HG03521 (cell line): ENCODE measurements around the gene NFAT5.

Experiments used
- ATAC-seq: cut with Tn5 transposase; IDR thresholded peaks from one replicate; pipeline ENCODE4 v1.9.1; 2021; ENCODE audit warnings: mild to moderate bottlenecking, moderate library complexity; ENCODE audit not compliant: unreplicated experiment

NFAT5 gene

DNA sequence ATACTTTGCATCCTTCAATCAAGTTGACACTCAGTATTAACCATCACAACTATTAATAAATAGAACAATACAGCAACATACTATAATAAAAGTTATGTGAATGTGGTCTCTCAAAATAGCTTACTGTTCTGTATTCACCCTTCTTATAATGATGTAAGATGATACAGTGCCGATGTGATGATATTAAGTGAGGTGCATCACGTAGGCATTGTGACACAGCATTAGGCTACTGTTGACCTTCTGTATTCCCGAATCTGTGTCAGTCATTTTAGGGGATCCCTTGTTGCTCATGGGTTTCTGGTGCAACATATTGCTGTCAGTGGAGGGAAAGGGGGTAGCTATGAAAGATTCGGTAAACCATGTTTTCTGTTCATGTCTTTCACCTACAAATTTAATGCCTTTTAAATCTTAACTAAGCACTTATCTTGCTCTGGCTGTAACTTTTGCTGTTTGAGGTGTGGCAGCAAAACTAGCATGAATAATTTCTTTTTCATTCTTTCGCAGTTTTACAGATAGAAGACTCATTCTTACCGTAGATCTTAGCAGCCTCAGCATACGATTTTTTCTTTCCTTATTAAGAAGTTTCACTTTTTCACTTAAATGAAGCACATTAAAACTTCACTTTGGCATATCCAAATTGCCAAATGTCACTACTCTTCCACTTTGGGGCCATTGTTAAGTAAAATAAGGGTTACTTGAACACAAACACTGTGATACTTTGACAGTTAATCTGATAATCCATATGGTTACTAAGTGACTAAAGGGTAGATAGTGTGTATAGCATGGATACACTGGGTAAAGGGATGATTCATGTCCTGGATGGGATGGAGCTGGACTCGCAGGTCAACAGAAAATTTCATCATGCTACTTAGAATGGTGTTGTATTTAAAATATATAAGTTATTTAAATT is 29.6 kb downstream of the NFAT5 start:
- ATAC-seq: no peak

GRCh38 chr16:69596801-69597200 is 31.0 kb downstream of the NFAT5 start:
- ATAC-seq: no peak

GRCh38 chr16:69598045-69598444 is 32.3 kb downstream of the NFAT5 start:
- ATAC-seq: no peak

DNA sequence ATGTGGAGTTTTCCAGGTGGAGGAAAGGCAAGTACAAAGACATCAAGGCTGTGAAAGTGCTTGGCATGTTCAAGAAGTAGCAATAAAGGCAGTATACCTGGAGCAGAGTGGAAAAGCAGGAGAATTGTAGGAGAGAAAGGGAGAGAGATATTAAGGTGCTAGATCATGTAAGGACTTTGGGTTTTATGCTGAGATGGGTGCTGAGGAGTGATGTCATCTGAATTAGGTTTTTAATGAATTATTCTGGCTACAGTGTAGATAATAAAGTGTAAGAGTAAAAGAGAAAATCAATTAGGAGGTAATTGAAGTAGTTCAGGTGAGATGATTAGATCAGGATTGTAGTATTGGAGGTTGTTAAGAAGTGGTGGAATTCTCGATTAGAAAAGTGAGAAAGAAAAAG is 34.0 kb downstream of the NFAT5 start:
- ATAC-seq: no peak

DNA sequence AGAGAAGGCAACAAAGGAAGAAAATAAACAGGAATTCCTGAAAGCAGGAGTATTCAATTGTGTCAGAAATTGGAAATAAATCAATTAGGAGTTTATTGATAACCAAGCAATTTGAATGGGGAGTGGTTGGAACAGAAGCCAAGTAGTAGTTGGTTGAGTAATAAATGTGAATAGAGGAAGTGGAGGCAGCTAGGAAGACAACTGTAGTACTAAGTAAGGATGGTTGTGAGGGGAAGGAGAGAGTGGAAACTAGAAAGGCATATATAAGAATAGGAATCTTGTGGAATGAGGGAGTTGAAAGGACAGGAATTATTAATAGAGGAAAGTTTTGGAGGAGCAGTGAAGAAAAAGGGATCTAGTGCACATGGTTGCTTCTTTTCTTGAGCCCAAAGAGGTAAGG is 34.4 kb downstream of the NFAT5 start:
- no peak for ATAC-seq

GRCh38 chr16:69601250-69601649 is 35.5 kb downstream of the NFAT5 start:
- no peak for ATAC-seq

DNA sequence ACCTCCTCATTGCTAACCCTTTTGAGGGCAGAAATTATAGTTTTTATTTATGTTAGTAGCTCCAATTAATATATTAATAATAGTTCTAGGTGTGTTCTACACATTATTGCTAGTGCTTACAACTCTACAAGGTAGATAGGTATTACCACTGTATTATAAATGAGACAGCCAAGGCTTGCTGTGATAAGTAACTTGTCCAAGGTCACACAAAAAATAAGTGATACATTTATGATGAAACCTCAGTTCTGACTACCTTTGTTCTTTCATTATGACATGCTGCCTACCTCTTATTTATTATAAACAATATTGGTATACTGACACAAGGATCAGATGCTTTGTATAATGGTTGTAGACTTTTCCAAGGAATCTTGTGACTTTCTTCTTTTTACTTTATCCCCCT is 41.2 kb downstream of the NFAT5 start:
- ATAC-seq: no peak

DNA sequence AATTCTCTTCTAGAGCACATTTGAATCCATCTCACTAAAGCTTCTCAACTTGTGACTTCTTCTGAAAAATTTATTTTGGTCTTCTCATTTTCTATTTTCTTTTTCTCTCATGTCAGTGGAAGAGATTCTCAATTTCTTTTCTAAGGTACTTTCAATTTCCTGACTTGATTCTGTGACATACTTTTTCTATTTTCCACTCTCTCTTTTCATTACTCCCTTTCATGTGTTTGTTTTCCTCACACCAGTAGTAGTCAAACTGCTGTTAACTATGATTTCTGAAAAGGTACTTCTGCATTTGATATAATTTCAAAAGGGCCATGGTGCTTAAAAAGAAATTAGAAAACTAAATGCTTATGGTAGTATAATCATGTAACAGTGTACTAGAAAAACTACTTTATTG is 41.9 kb downstream of the NFAT5 start:
- ATAC-seq: no peak

GRCh38 chr16:69610356-69610755 is 44.6 kb downstream of the NFAT5 start:
- no peak for ATAC-seq

GRCh38 chr16:69611103-69611640 is 45.4 kb downstream of the NFAT5 start:
- no peak for ATAC-seq

DNA sequence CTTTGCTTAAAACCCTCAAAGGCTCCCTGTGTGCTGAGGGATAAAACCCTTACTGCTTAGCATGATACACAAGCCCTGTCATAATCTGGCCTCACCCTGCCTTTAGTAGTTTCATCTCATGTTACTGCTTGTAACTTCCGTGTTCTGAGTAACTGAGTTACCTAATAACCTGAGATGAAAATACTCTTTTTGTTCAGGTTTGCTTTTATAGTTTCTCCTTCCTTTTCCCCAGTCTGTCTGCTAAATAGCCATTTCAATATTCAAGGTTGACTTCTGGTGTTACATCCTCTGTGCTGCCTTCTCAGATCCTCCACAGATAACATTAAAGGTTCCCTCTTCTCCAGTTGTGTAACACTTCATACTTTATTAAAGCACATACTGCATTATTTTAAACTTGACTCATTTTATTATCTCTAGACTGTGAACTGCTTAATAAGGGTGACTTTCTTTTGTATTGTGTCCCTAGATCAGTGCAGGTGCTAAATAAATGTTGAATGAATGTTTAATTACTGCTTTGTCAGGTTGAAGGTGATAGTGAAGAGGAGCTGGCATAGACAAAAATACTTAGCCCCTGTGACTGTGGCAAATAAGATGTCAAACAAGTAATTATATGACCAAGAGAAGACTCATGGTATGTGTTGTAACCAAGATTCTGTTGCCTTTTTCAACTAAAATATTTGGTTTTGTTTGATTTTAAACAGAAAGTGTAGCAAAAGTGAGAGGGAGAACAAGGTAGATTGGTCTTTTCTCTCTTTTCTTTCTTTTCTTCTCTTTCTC is 47.8 kb downstream of the NFAT5 start:
- ATAC-seq: no peak

GRCh38 chr16:69615528-69615927 is 49.8 kb downstream of the NFAT5 start:
- no peak for ATAC-seq

DNA sequence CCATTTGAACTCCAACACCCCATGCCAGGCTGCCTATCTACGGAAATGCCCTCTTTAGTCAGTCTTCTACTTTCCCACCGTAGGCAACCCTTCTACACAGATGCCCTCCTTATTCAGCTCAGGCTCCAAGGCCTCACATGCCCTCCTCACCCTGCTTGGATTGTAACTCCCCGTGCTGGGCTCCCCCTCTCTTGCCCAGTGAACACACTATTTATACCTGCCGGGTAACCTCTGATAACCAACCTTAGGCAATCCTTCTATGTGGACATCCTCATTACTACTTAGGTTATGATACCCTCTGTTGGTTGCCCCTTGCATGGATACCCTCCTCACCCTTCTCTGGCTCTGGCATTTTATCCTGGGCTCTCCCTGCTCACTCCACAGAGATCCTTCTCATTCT is 50.3 kb downstream of the NFAT5 start:
- ATAC-seq: no peak

GRCh38 chr16:69618307-69618706 is 52.5 kb downstream of the NFAT5 start:
- no peak for ATAC-seq

- ATAC-seq: no peak
Measured at GRCh38 chr16:69618721-69619120, 53.0 kb downstream of the NFAT5 start.

- ATAC-seq: no peak
Measured at GRCh38 chr16:69619514-69619913, 53.7 kb downstream of the NFAT5 start.

GRCh38 chr16:69620573-69620972 is 54.8 kb downstream of the NFAT5 start:
- no peak for ATAC-seq

- no peak for ATAC-seq
Measured at GRCh38 chr16:69621225-69621624, 55.5 kb downstream of the NFAT5 start.

- ATAC-seq: no peak
Measured at GRCh38 chr16:69626256-69626655, 60.5 kb downstream of the NFAT5 start.

DNA sequence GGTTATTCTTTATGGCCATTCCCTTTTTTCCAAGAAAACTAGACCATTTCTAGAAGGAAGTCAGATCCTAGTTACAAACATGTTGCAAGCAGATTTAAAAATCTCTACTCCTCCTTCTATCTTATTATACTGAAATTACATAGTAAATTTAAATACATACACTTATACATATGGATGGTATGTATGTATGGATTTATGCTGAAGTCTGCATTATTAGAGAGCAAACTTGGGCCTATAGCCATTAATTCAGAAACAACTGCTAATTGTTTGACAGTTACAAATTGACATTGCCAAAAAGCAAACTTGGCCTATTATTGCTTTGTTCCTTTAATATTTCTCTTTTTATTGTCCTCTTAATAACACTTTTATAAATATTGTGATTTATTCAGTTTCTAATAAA is 67.1 kb downstream of the NFAT5 start:
- ATAC-seq: no peak

- ATAC-seq: no peak
Measured at GRCh38 chr16:69633375-69633774, 67.6 kb downstream of the NFAT5 start.
